ENCODE results near the gene TXNRD3.
"Not testable (repeated sequence)": the region's sequence is repeated elsewhere in the genome, so short reads cannot be mapped to it uniquely, and the experiment has no call there.

Gene TXNRD3

GRCh38 chr3:126613479-126614188, 41.3 kb downstream of the TXNRD3 start:
- DNase-seq (ENCODE audit: insufficient read length, low spot score), result no peak
- no peak for FAIRE-seq
- TF ChIP-seq POLR2A (IDR thresholded peaks at IDR 0.05; ENCODE audit: low read depth, low read length), result no peak

- DNase-seq (ENCODE audit: insufficient read length, low spot score) (no peak), FAIRE-seq (no peak)
- no peak for TF ChIP-seq POLR2A (IDR thresholded peaks at IDR 0.05; ENCODE audit: low read depth, low read length)
Measured at GRCh38 chr3:126612479-126613205, 42.3 kb downstream of the TXNRD3 start.

- DNase-seq (ENCODE audit: insufficient read length, low spot score) (no peak), FAIRE-seq (no peak)
- TF ChIP-seq POLR2A (IDR thresholded peaks at IDR 0.05; ENCODE audit: low read depth, low read length), result no peak
Measured at GRCh38 chr3:126609909-126610308, 45.0 kb downstream of the TXNRD3 start.

GRCh38 chr3:126607214-126607908, 47.6 kb downstream of the TXNRD3 start:
- DNase-seq (ENCODE audit: insufficient read length, low spot score), result peak; percentile 6
- peak; percentile 88 for FAIRE-seq
- no peak for TF ChIP-seq POLR2A (IDR thresholded peaks at IDR 0.05; ENCODE audit: low read depth, low read length)

GRCh38 chr3:126606001-126606400, 48.9 kb downstream of the TXNRD3 start:
- no peak for TF ChIP-seq POLR2A (IDR thresholded peaks at IDR 0.05; ENCODE audit: low read depth, low read length)
- DNase-seq (ENCODE audit: insufficient read length, low spot score), result no peak
- FAIRE-seq, result no peak

- no peak for TF ChIP-seq POLR2A (IDR thresholded peaks at IDR 0.05; ENCODE audit: low read depth, low read length)
- FAIRE-seq (no peak), DNase-seq (ENCODE audit: insufficient read length, low spot score) (no peak)
Measured at GRCh38 chr3:126604691-126605090, 50.2 kb downstream of the TXNRD3 start.

- TF ChIP-seq POLR2A (IDR thresholded peaks at IDR 0.05; ENCODE audit: low read depth, low read length), result no peak
- DNase-seq (ENCODE audit: insufficient read length, low spot score) (no peak), FAIRE-seq (no peak)
Measured at GRCh38 chr3:126599101-126599500, 55.8 kb downstream of the TXNRD3 start.

GRCh38 chr3:126595479-126595878, 59.4 kb downstream of the TXNRD3 start:
- not testable (repeated sequence) for FAIRE-seq; DNase-seq (ENCODE audit: insufficient read length, low spot score)

GRCh38 chr3:126591515-126591914, 63.4 kb downstream of the TXNRD3 start:
- not testable (repeated sequence) for DNase-seq (ENCODE audit: insufficient read length, low spot score); FAIRE-seq

- DNase-seq (ENCODE audit: insufficient read length, low spot score) (no peak), FAIRE-seq (no peak)
- no peak for TF ChIP-seq POLR2A (IDR thresholded peaks at IDR 0.05; ENCODE audit: low read depth, low read length)
Measured at GRCh38 chr3:126582311-126582710, 72.6 kb downstream of the TXNRD3 start.

GRCh38 chr3:126581569-126581968, 73.4 kb downstream of the TXNRD3 start:
- FAIRE-seq (no peak), DNase-seq (ENCODE audit: insufficient read length, low spot score) (no peak)
- TF ChIP-seq POLR2A (IDR thresholded peaks at IDR 0.05; ENCODE audit: low read depth, low read length), result no peak

- no peak for DNase-seq (ENCODE audit: insufficient read length, low spot score)
- no peak for TF ChIP-seq POLR2A (IDR thresholded peaks at IDR 0.05; ENCODE audit: low read depth, low read length)
- no peak for FAIRE-seq
Measured at GRCh38 chr3:126580746-126581145, 74.2 kb downstream of the TXNRD3 start.

GRCh38 chr3:126578702-126579101, 76.2 kb downstream of the TXNRD3 start:
- DNase-seq (ENCODE audit: insufficient read length, low spot score) (no peak), FAIRE-seq (no peak)
- no peak for TF ChIP-seq POLR2A (IDR thresholded peaks at IDR 0.05; ENCODE audit: low read depth, low read length)

- no peak for TF ChIP-seq POLR2A (IDR thresholded peaks at IDR 0.05; ENCODE audit: low read depth, low read length)
- DNase-seq (ENCODE audit: insufficient read length, low spot score) (no peak), FAIRE-seq (no peak)
Measured at GRCh38 chr3:126577261-126577660, 77.7 kb downstream of the TXNRD3 start.

All from H54 (cell line).